DND-41 (cell line): Measurements from ENCODE around the gene IQSEC1.

ENCODE experiments used
- EZH2 ChIP-seq: IDR thresholded peaks from 3 replicates; pipeline ENCODE4 v1.6.1; 2012; ENCODE audit warnings: borderline replicate concordance, low read depth, mild to moderate bottlenecking, moderate library complexity, low read length, inconsistent platforms; ENCODE audit not compliant: severe bottlenecking
- TF ChIP-seq, protein P1 (sequence below): IDR thresholded peaks from 2 replicates; pipeline ENCODE4 v1.5.1; 2012; ENCODE audit warnings: borderline replicate concordance, low read length, moderate library complexity, mild to moderate bottlenecking; ENCODE audit not compliant: poor library complexity, severe bottlenecking; ENCODE audit errors: extremely low read depth

GRCh38 chr3:12961697-12962036 lies 111.6 kb downstream of the IQSEC1 start:
- TF ChIP-seq, protein P1, sequence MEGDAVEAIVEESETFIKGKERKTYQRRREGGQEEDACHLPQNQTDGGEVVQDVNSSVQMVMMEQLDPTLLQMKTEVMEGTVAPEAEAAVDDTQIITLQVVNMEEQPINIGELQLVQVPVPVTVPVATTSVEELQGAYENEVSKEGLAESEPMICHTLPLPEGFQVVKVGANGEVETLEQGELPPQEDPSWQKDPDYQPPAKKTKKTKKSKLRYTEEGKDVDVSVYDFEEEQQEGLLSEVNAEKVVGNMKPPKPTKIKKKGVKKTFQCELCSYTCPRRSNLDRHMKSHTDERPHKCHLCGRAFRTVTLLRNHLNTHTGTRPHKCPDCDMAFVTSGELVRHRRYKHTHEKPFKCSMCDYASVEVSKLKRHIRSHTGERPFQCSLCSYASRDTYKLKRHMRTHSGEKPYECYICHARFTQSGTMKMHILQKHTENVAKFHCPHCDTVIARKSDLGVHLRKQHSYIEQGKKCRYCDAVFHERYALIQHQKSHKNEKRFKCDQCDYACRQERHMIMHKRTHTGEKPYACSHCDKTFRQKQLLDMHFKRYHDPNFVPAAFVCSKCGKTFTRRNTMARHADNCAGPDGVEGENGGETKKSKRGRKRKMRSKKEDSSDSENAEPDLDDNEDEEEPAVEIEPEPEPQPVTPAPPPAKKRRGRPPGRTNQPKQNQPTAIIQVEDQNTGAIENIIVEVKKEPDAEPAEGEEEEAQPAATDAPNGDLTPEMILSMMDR = no peak
- TF ChIP-seq EZH2 = no peak
